K562 (cell line): ENCODE measurements around the gene FKBP8. TPM values are rescaled to one million over a fixed set of nuclear protein-coding genes. Genes with fewer than 3 reads are reported as not detected.

Source experiments
- BRF1 ChIP-seq: IDR thresholded peaks from 3 replicates; pipeline ENCODE4 v1.6.1; 2011; ENCODE audit warnings: borderline replicate concordance, mild to moderate bottlenecking; ENCODE audit not compliant: insufficient read length; ENCODE audit errors: extremely low read depth
- ELF1 ChIP-seq: fragments of 200-800 bp; sonication (Bioruptor generic); IDR thresholded peaks from 2 replicates; pipeline ENCODE4 v1.6.1; 2016; ENCODE audit warnings: missing genetic modification characterization, missing compliant biosample characterization
- GTF2B ChIP-seq: IDR thresholded peaks from 2 replicates; pipeline ENCODE4 v1.6.1; 2011; ENCODE audit not compliant: insufficient read length; ENCODE audit errors: extremely low read depth
- KDM1A ChIP-seq, 2 experiments: fragments of 450-650 bp; IDR thresholded peaks; 2 replicates each; pipeline ENCODE4 v1.6.1; 2016; ENCODE audit warnings: mild to moderate bottlenecking in 2 of 2
- KLF1 ChIP-seq: fragments of 450-650 bp; IDR thresholded peaks from 2 replicates; pipeline ENCODE4 v1.6.1; 2016; ENCODE audit warnings: missing genetic modification characterization, missing compliant biosample characterization
- MCM7 ChIP-seq, 2 experiments: fragments of 450-650 bp; IDR thresholded peaks; 2 replicates each; pipeline ENCODE4 v1.6.1; 2016 to 2018
- MYNN ChIP-seq, 2 experiments: sonication (generic); formaldehyde crosslinking in 1 of 2; IDR thresholded peaks; 2 replicates each; pipeline versions ENCODE4 v1.5.0 to v1.6.1; 2016 to 2020; ENCODE audit warnings: antibody characterized with exemption in 1 of 2, missing genetic modification reagents in 1 of 2
- NFE2L1 ChIP-seq: fragments of 450-650 bp; IDR thresholded peaks from 2 replicates; pipeline ENCODE4 v1.6.1; 2016; ENCODE audit warnings: missing genetic modification characterization, low read depth, mild to moderate bottlenecking, missing compliant biosample characterization, moderate library complexity, borderline replicate concordance
- PCBP2 ChIP-seq: fragments of 200-400 bp; formaldehyde crosslinking; IDR thresholded peaks from 2 replicates; pipeline ENCODE4 v1.6.1; 2018; ENCODE audit warnings: low read length, low read depth, mild to moderate bottlenecking, moderate library complexity; ENCODE audit not compliant: poor library complexity, severe bottlenecking
- SPI1 ChIP-seq: IDR thresholded peaks from 2 replicates; pipeline ENCODE4 v1.6.1; 2011; ENCODE audit warnings: low read depth, low read length, control low read depth, borderline replicate concordance
- SRSF9 ChIP-seq: fragments of 200-400 bp; formaldehyde crosslinking; IDR thresholded peaks from 2 replicates; pipeline ENCODE4 v1.6.1; 2017; ENCODE audit warnings: low read depth, low read length, borderline replicate concordance
- YBX1 ChIP-seq: fragments of 450-650 bp; IDR thresholded peaks from 2 replicates; pipeline ENCODE4 v1.7.1; 2016; ENCODE audit warnings: mild to moderate bottlenecking
- ZFP36 ChIP-seq: fragments of 150-350 bp; IDR thresholded peaks from 2 replicates; pipeline ENCODE4 v1.6.1; 2018; ENCODE audit warnings: low read length, low read depth; ENCODE audit not compliant: partially characterized antibody
- ZNF140 ChIP-seq: fragments of 250-450 bp; sonication (Bioruptor Pico); IDR thresholded peaks from 2 replicates; pipeline ENCODE4 v1.8.0; 2021; ENCODE audit warnings: moderate library complexity, mild to moderate bottlenecking, inconsistent platforms
- ZNF224 ChIP-seq: sonication (generic); formaldehyde crosslinking; IDR thresholded peaks from 2 replicates; pipeline ENCODE4 v1.8.0; 2022; ENCODE audit warnings: mild to moderate bottlenecking, missing genetic modification reagents
- ZNF561 ChIP-seq: fragments of 450-650 bp; formaldehyde crosslinking; conservative IDR thresholded peaks from 2 replicates; pipeline ENCODE4 v1.4.0; 2020; ENCODE audit warnings: mild to moderate bottlenecking, moderate library complexity
- ZNF764 ChIP-seq: fragments of 250-450 bp; sonication (Bioruptor Pico); IDR thresholded peaks from 2 replicates; pipeline ENCODE4 v1.4.0; 2020; ENCODE audit warnings: low read depth, mild to moderate bottlenecking, moderate library complexity
- polyA plus RNA-seq, 8 experiments: library from polyadenylated mRNA; depleted of rRNA in 4 of 8; stranded (reverse) in 5 of 8; unstranded in 3 of 8; fragments of >200 nt; fragmentation: Nextera tagmentation in 2 of 8; fragmentation: Illumina TruSeq in 1 of 8; extraction: Ambion mirVana in 2 of 8; extraction: Trizol in 1 of 8; gene quantifications; 2 replicates each; pipeline versions ENCODE4 v1.2.1 to v1.2.3, GENCODE V29; 2011 to 2014; ENCODE audit warnings: inconsistent platforms in 1 of 8, missing spikeins in 1 of 8
- total RNA-seq, 7 experiments: library from RNA; depleted of rRNA in 6 of 7; stranded (reverse); fragments of >200 nt in 6 of 7; fragmentation: Illumina TruSeq in 2 of 7; extraction: Trizol in 2 of 7; gene quantifications; 2 replicates each; pipeline versions ENCODE4 v1.2.1 to v1.2.3, GENCODE V29; 2011 to 2021; ENCODE audit warnings: low replicate concordance in 1 of 7
- TF ChIP-seq, protein P1 (sequence below): fragments of 250-450 bp; sonication (Bioruptor Pico); IDR thresholded peaks from 2 replicates; pipeline ENCODE4 v1.8.0; 2022; ENCODE audit warnings: moderate library complexity, mild to moderate bottlenecking, inconsistent platforms
- TF ChIP-seq, protein P2 (sequence below): fragments of 450-650 bp; formaldehyde crosslinking; IDR thresholded peaks from 2 replicates; pipeline ENCODE4 v1.4.0; 2022; ENCODE audit warnings: mild to moderate bottlenecking, moderate library complexity
- TF ChIP-seq, protein P3 (sequence below): sonication (generic); formaldehyde crosslinking; IDR thresholded peaks from 2 replicates; pipeline ENCODE4 v1.8.1; 2023; ENCODE audit warnings: mild to moderate bottlenecking, missing genetic modification reagents

The FKBP8 gene
- total and polyA plus RNA-seq, 9 of the 15 experiments (the other 6 are each of a cell fraction or from before 2014, with no cell fraction given): 0.46 to 236 (median 104) TPM

DNA sequence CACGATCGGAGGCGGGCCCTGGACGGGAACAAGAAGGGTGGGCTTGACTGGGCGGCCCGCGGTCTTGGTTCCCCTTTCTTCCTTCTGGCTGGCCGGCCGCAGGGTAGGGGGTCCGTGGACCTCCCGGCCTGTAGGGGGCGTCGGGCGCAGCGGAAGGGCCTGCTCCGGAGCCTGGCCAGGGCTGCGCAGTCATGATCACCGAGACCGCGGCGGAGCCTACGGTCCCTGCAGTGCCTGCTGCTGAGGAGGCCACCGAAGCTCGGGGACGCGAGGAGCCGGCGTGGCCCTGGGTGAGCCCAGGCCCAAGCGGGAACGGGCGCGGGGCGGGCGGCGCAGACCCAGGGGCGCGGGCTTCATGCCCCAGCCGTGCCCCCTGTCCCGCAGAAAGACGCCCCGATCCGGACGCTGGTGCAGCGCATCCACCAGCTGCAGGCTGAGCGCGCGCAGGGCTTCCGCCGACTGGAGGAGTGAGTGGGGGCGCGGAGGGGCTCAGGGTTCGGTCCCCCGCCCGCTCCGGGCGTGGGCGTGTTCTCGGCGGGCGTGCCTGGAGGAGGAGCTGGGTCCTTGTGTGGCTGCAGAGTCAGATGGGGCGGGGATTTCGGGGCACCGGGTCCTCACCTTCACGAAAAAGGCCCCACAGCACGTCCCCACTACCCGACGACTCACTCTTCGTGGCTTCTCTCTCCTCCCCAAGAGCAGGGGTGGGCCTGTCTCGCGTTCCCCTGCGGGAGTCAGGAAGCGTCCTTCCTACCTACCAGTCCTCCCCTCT is 45.4 kb upstream of the FKBP8 start, which contains the start of gene REX1BD (continued):
- TF ChIP-seq, protein P1, sequence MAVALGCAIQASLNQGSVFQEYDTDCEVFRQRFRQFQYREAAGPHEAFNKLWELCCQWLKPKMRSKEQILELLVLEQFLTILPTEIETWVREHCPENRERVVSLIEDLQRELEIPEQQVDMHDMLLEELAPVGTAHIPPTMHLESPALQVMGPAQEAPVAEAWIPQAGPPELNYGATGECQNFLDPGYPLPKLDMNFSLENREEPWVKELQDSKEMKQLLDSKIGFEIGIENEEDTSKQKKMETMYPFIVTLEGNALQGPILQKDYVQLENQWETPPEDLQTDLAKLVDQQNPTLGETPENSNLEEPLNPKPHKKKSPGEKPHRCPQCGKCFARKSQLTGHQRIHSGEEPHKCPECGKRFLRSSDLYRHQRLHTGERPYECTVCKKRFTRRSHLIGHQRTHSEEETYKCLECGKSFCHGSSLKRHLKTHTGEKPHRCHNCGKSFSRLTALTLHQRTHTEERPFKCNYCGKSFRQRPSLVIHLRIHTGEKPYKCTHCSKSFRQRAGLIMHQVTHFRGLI (CRISPR knock-in tag): no peak
- no peak for TF ChIP-seq SRSF9
- TF ChIP-seq ZNF224: 0 out of 2 replicates have a peak, but pooled peaks have one; percentile 58
- TF ChIP-seq ZFP36: peak; percentile 46
- TF ChIP-seq, protein P2, sequence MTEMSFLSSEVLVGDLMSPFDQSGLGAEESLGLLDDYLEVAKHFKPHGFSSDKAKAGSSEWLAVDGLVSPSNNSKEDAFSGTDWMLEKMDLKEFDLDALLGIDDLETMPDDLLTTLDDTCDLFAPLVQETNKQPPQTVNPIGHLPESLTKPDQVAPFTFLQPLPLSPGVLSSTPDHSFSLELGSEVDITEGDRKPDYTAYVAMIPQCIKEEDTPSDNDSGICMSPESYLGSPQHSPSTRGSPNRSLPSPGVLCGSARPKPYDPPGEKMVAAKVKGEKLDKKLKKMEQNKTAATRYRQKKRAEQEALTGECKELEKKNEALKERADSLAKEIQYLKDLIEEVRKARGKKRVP (CRISPR knock-in tag): no peak
- peak in 1 of 2 experiments; percentile 26; a peak in 1 of 4 replicates for TF ChIP-seq KDM1A (IDR thresholded peaks at IDR 0.05)
- 0 out of 2 replicates have a peak, but pooled peaks have one; percentile 8 for TF ChIP-seq SPI1
- TF ChIP-seq ELF1 (tag): peak; percentile 37; the same call in 1 of the 2 replicates
- TF ChIP-seq NFE2L1 (tag): no peak
- TF ChIP-seq GTF2B: no peak
- no peak for TF ChIP-seq ZNF561 (CRISPR knock-in tag)
- peak; percentile 62; the same call in 1 of the 2 replicates for TF ChIP-seq KLF1 (tag)
- no peak for TF ChIP-seq ZNF764
- no peak for TF ChIP-seq YBX1
- TF ChIP-seq, protein P3, sequence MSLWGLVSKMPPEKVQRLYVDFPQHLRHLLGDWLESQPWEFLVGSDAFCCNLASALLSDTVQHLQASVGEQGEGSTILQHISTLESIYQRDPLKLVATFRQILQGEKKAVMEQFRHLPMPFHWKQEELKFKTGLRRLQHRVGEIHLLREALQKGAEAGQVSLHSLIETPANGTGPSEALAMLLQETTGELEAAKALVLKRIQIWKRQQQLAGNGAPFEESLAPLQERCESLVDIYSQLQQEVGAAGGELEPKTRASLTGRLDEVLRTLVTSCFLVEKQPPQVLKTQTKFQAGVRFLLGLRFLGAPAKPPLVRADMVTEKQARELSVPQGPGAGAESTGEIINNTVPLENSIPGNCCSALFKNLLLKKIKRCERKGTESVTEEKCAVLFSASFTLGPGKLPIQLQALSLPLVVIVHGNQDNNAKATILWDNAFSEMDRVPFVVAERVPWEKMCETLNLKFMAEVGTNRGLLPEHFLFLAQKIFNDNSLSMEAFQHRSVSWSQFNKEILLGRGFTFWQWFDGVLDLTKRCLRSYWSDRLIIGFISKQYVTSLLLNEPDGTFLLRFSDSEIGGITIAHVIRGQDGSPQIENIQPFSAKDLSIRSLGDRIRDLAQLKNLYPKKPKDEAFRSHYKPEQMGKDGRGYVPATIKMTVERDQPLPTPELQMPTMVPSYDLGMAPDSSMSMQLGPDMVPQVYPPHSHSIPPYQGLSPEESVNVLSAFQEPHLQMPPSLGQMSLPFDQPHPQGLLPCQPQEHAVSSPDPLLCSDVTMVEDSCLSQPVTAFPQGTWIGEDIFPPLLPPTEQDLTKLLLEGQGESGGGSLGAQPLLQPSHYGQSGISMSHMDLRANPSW (CRISPR knock-in tag): peak; percentile 78; the same call in 1 of the 2 replicates
- no peak for TF ChIP-seq MCM7 (IDR thresholded peaks at IDR 0.05)
- TF ChIP-seq MYNN (IDR thresholded peaks at IDR 0.05): no peak
- TF ChIP-seq MYNN (CRISPR knock-in tag; IDR thresholded peaks at IDR 0.05): no peak
- TF ChIP-seq ZNF140 (CRISPR knock-in tag): no peak
- no peak for TF ChIP-seq BRF1
- TF ChIP-seq PCBP2: no peak
